ENCODE results near the gene SMARCC2. TPM values are rescaled to one million over a fixed set of nuclear protein-coding genes. Genes with fewer than 3 reads are reported as not detected.

Gene SMARCC2
- polyA plus RNA-seq, 3 donors, result 22.2 to 63.7 (median 43.5) TPM

DNA sequence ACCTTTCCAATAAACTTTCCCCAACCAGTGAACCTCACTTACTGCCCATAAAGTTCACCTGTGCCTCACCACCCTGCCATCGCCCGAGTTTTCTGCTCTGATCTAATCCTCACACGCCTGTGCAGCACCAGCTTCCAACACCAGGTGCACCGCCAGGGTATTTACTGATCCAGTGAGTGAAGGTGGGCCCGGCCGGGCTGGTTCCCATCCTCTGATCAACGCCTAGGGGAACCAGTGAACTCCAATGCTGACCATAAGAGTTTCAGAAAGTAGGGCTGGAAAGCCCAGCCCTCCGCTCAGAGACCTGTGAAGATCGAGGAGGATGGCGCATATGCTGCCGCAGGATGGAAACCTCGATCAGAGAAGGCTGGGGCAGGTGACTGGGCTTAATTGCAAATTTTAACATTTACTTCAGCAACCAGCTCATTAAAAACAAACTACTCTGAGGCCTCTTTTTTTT is 37.6 kb downstream of the SMARCC2 start:
- peak in 2 of 3 donors; percentile 29 to 34 for DNase-seq
- Histone ChIP-seq H3K27me3 (ENCODE audit: control insufficient read depth in 2 of 2, insufficient read depth in 2 of 2, low read length in 2 of 2) (no peaks in the 10 kb centered on the region), H3K27ac (ENCODE audit: low read depth in 1 of 2, low read length in 2 of 2) (peak overlapping the region; percentile 86 to 90), H4K20me1 (ENCODE audit: insufficient read depth, low read length) (no peaks in the 10 kb centered on the region), H3K36me3 (replicated peaks in 1 of 2; ENCODE audit: control insufficient read depth in 1 of 2, insufficient read depth in 2 of 2, low read length in 2 of 2) (no peaks in the 10 kb centered on the region), H3K9me3 (replicated peaks in 1 of 2; ENCODE audit: control insufficient read depth in 1 of 2, insufficient read depth in 1 of 2, low read length in 2 of 2) (no peaks in the 10 kb centered on the region), H3K4me1 (ENCODE audit: control insufficient read depth in 1 of 2, insufficient read depth in 2 of 2, low read length in 2 of 2) (peaks cover 29 to 33% of the 10 kb centered on the region in 2 donors), H3K9ac (ENCODE audit: insufficient read depth, low read length, poor library complexity, severe bottlenecking) (peak overlapping the region; percentile 87), H3K4me2 (replicated peaks; ENCODE audit: extremely low read depth, low read length, poor library complexity, severe bottlenecking) (peak overlapping the region; percentile 74), H2AFZ (ENCODE audit: insufficient read depth, low read depth, low read length, poor library complexity, severe bottlenecking) (peak overlapping the region; percentile 84), H3K4me3 (replicated peaks in 1 of 3; ENCODE audit: low read depth in 2 of 3, low read length in 3 of 3) (peak overlapping the region; percentile 68 to 83 (median 68)), H3K79me2 (ENCODE audit: insufficient read depth, low read length) (peaks cover 2% of the 10 kb centered on the region)
- TF ChIP-seq, protein P1, sequence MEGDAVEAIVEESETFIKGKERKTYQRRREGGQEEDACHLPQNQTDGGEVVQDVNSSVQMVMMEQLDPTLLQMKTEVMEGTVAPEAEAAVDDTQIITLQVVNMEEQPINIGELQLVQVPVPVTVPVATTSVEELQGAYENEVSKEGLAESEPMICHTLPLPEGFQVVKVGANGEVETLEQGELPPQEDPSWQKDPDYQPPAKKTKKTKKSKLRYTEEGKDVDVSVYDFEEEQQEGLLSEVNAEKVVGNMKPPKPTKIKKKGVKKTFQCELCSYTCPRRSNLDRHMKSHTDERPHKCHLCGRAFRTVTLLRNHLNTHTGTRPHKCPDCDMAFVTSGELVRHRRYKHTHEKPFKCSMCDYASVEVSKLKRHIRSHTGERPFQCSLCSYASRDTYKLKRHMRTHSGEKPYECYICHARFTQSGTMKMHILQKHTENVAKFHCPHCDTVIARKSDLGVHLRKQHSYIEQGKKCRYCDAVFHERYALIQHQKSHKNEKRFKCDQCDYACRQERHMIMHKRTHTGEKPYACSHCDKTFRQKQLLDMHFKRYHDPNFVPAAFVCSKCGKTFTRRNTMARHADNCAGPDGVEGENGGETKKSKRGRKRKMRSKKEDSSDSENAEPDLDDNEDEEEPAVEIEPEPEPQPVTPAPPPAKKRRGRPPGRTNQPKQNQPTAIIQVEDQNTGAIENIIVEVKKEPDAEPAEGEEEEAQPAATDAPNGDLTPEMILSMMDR (IDR thresholded peaks at IDR 0.05), result peak; percentile 77
- Mint-ChIP-seq H3K4me1 (peaks cover 30% of the 10 kb centered on the region), H3K27me3 (ENCODE audit: low read depth in 3 of 3) (peaks cover 0 to 4% (median 3%) of the 10 kb centered on the region in 3 donors), H3K36me3 (peaks cover 7 to 10% of the 10 kb centered on the region in 2 donors), H3K4me3 (peak overlapping the region; percentile 85 to 91), H3K27ac (peak overlapping the region; percentile 94 to 97 (median 97)), H3K9me3 (no peaks in the 10 kb centered on the region)
- 2% methylated on average over 8 of the region's 12 CpGs for whole genome bisulfite sequencing (ENCODE audit: insufficient coverage)
- intact Hi-C loops (cut with micrococcal nuclease), result loop anchor here (2.0 to 5.0 kb wide), 2 partner anchors 23 to 34 kb away; partner anchors contain the start of genes ESYT1 (in 1 of the 2), RPL41 (in 1 of the 2) and ZC3H10 (in 1 of the 2)

DNA sequence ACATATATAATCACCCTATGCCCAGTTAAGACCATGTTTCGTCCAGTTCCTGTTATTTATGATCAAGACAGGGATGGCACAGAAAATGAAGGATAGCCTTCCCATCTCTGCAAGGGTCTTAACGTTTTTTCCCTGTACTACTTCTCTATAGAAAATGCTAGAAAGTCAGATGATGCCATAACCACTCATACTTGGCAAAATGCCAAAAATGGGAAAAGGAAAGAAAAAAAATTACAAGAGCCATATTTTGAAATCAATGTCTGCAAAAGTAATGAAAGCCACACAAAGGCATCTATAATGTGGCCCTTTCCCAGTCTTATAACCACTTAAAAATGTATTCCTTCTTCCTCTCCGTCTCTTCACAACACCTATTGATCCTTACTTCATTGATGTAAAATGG is 38.7 kb downstream of the SMARCC2 start:
- H3K4me1 Mint-ChIP-seq, result peaks cover 28% of the 10 kb centered on the region
- intact Hi-C loops (cut with micrococcal nuclease), result loop anchor here (2.0 to 5.0 kb wide), 2 partner anchors 22 to 33 kb away; partner anchors contain the start of genes ESYT1 (in 1 of the 2), RPL41 (in 1 of the 2) and ZC3H10 (in 1 of the 2)
- peak overlapping the region in 1 of 2 donors; percentile 2 for H3K27ac ChIP-seq (ENCODE audit: low read depth in 1 of 2, low read length in 2 of 2)

More for the DNA sequence above, 38.7 kb downstream of the SMARCC2 start:
- Mint-ChIP-seq H3K36me3 (peaks cover 5 to 12% of the 10 kb centered on the region in 2 donors), H3K4me3 (peak overlapping the region in 1 of 2 donors; percentile 48), H3K27me3 (ENCODE audit: low read depth in 3 of 3) (peaks cover 0 to 4% (median 2%) of the 10 kb centered on the region in 3 donors), H3K9me3 (no peaks in the 10 kb centered on the region), H3K27ac (peak overlapping the region; percentile 83 to 97 (median 88))
- Histone ChIP-seq H3K4me1 (ENCODE audit: control insufficient read depth in 1 of 2, insufficient read depth in 2 of 2, low read length in 2 of 2) (peaks cover 28 to 31% of the 10 kb centered on the region in 2 donors), H3K9me3 (replicated peaks in 1 of 2; ENCODE audit: control insufficient read depth in 1 of 2, insufficient read depth in 1 of 2, low read length in 2 of 2) (no peaks in the 10 kb centered on the region), H3K4me2 (replicated peaks; ENCODE audit: extremely low read depth, low read length, poor library complexity, severe bottlenecking) (peak overlapping the region; percentile 12), H2AFZ (ENCODE audit: insufficient read depth, low read depth, low read length, poor library complexity, severe bottlenecking) (no peak overlapping the region), H4K20me1 (ENCODE audit: insufficient read depth, low read length) (no peaks in the 10 kb centered on the region), H3K36me3 (replicated peaks in 1 of 2; ENCODE audit: control insufficient read depth in 1 of 2, insufficient read depth in 2 of 2, low read length in 2 of 2) (no peaks in the 10 kb centered on the region), H3K9ac (ENCODE audit: insufficient read depth, low read length, poor library complexity, severe bottlenecking) (no peak overlapping the region), H3K4me3 (replicated peaks in 1 of 3; ENCODE audit: low read depth in 2 of 3, low read length in 3 of 3) (no peak overlapping the region), H3K79me2 (ENCODE audit: insufficient read depth, low read length) (no peaks in the 10 kb centered on the region), H3K27me3 (ENCODE audit: control insufficient read depth in 2 of 2, insufficient read depth in 2 of 2, low read length in 2 of 2) (no peaks in the 10 kb centered on the region)
- no CpG with 5 or more reads among the region's 3 CpGs for WGBS (ENCODE audit: insufficient coverage)
- peak; percentile 37 to 55 (median 51) for DNase-seq
- TF ChIP-seq, protein P1 (IDR thresholded peaks at IDR 0.05), result no peak

Measured in CD14-positive monocyte (primary cell).